Renal pelvis (tissue), 4 donors: ENCODE measurements around the gene PSMD2. TPM values are rescaled to one million over a fixed set of nuclear protein-coding genes. Genes with fewer than 3 reads are reported as not detected.
A peak's percentile ranks its signal among the peaks of the same experiment; 100 is the strongest.
"Not testable (repeated sequence)": the region's sequence is repeated elsewhere in the genome, so short reads cannot be mapped to it uniquely, and the experiment has no call there.

Experiments used
- DNase-seq: peaks from one replicate; pipeline ENCODE4 v3.0.0-alpha.2; 2013
- polyA plus RNA-seq, 3 donors: library from polyadenylated mRNA; unstranded; fragments of 120-200 nt; gene quantifications; one replicate each; pipeline ENCODE4 v1.2.1, GENCODE V29; 2013; ENCODE audit not compliant: insufficient read length in 3 of 3

The PSMD2 gene
- polyA plus RNA-seq, 3 donors: 214 to 250 (median 245) TPM

GRCh38 chr3:184336547-184337398 is 37.7 kb downstream of the PSMD2 start:
- DNase-seq: no peak

- DNase-seq: no peak
Observed at GRCh38 chr3:184337399-184337714, 38.3 kb downstream of the PSMD2 start, which contains the start of gene FAM131A. TSS of gene FAM131A (plus strand) at chr3:184337600. CDS start at chr3:184337631, 31 bp downstream.

DNA sequence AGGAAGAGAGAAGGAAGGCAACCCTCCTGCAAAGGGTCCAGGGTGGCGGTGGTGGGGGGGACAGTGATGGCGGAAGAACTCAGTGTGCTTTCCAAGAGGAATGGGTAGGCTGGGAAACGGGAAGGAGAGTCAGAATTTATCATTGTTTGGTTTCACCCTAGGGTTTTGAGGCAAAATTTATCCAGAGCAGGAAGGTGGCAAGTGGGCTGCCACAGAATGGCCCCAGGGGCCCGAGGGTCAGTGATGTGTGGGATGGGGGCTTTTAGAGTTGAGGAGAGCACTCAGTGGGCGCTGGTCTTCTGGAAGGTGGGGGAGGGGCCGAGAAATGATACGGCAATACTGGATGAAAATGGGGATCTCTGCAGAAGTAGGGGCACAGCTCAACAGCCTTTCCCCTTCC is 38.9 kb downstream of the PSMD2 start:
- DNase-seq: no peak

DNA sequence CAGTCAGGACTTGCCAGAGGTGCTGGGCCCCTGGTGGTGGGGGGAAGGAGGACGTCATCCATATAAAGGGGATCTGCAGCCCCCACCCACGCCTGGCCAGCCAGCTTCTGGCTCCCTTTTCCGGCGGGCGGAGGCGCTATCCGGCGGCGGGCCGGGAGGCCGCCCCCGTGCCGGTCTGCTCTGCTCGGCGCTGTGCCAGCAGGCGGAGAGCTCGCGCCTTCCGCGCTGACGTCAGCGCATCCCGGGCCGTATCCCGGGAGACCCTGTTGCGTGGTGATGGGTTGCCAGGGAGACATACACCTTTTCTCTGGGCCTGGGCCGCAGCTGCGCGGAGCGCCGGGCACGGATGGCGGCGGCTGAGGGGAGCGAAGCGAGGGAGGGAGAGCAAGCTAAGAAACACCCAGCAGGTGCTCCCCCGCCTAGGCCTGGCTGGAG is 39.5 kb downstream of the PSMD2 start:
- DNase-seq: peak; percentile 86

GRCh38 chr3:184339001-184339400 is 40.0 kb downstream of the PSMD2 start:
- no peak for DNase-seq

- DNase-seq: not testable (repeated sequence)
Observed at GRCh38 chr3:184339451-184340135, 40.6 kb downstream of the PSMD2 start.

- DNase-seq: no peak
Observed at GRCh38 chr3:184341925-184342324, 42.9 kb downstream of the PSMD2 start.

DNA sequence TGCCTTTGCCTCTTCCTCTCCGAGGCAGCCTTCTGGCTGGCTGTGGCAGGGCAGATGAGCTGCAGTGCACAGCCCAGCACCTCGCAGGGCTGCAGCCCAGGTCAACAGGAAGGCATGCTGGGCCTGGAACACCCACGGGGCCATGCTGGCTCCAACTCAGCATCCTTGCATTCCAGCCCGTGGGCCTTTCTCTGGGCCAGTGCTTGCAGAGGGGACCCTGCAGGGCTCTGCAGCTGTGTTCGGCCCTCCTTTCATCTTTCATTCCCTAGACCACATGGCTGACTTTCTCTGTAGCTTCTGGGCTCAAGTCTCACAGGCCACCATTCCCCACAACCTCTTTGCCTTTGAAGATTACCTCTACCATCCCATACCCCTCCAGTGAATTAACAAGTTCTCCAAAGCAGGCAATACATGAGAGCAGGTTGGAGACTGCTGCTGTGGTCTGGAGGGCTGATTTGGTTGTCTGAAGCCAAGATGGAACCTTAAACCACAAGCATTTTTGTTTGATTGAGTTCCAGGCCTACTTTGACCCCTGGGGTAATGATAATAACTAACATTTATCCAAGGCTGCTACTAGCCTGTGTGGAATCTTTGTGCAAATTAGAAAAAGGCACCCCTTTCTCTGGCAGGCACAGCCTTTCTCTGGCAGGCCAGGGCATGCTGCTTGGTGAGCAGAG is 44.3 kb downstream of the PSMD2 start:
- no peak for DNase-seq

GRCh38 chr3:184344579-184345316 is 45.7 kb downstream of the PSMD2 start:
- no peak for DNase-seq

- peak; percentile 74 for DNase-seq
Observed at GRCh38 chr3:184345317-184346144, 46.5 kb downstream of the PSMD2 start.

DNA sequence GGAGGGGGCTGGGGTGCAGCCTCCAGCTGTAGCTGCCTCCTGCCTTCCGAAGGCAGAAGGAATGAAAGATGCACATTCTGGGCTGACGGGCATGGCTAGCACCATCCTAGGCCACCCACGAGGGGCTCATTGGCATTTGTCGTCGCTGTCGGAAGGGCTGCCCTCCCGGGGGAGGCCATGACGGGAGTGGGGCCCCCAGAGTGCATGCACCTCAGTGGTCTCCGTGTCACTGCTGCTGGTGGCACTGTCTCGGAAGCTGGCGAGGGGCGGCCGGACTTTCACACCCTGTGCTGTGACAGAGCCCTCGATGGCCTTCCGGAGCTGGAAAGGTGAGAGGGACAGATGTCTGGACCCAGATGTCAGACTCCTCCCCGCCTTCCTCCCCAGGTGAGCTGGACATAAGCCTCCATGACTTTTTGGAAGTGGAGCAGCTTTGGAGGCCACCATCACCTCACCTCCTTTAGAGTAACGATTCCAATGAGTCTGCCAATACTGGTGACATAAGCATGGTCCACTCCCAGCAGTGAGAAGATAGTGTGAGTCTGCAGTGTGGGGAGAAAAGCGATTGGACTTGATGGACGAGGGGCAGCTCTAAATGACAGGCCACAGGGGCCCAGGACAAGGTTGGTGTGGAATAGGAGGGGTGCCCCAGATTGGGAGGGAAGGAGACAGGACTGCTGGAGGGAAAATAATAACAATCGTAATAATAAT is 47.6 kb downstream of the PSMD2 start:
- no peak for DNase-seq

DNA sequence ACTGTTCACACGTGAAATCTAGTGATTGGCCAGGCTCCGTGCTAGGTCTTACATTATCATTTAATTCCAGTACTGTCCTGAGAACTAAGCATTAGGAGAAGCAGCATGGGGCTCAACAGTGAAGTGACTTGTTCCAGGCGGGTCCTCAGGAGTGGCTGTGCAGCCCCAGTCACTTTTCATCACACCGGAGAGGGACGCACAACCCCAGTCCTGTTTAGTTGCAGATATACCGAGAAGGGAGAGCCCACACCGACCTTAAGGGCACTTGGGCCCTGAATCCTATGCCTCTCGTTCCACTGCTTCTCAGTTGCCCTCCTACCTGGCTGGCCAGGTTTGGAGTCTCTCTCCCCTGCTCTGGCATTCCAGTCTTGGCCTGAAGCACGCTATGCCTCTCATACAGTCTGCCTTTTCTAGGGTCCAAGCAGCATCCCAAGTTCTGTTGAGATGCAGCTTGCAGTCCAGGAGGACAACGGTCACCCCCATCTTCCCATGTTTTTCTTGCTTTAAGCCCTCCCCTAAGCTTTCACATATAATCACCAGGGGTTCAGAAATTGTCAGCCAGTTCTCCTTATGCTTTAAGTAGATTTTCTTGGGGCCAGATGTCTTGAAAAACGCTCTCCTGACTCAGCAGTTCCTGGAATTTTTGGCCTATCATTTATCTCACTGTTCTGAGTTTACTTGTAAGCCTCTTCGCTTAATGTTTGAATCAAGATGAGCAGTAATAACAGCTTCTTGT is 48.4 kb downstream of the PSMD2 start:
- DNase-seq: no peak

DNA sequence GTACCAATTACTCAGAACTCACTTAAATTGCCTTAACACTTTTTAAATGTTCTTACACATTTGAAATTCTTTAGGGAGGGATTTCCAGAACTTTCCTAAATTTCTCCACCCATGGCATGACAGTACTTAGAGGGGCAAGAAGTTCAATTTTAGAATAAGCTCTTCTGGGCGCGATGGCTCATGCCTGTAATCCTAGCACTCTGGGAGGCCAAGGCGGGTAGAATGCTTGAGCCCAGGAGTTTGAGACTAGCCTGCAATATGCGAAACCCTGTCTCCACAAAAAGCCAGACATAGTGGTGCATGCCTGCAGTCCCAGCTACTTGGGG is 49.0 kb downstream of the PSMD2 start:
- no peak for DNase-seq

- no peak for DNase-seq
Observed at GRCh38 chr3:184349563-184350470, 50.8 kb downstream of the PSMD2 start.

DNA sequence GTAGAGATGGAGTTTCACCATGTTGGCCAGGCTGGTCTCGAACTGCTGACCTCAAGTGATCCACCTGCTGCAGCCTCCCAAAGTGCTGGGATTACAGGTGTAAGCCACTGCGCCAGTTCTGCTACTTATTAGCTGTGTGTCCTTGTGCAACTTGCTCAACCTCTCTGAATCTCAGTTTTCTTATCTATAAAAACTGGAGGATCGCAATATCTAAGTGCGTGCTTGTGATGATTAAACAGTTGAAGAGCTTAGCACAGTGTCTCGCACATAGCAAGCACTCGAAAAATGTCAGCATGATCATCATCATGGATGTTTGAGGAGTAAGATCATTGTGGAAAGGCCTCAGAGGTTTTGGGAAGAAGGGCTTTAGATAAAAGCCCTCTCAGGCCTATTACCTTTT is 51.6 kb downstream of the PSMD2 start:
- no peak for DNase-seq

DNA sequence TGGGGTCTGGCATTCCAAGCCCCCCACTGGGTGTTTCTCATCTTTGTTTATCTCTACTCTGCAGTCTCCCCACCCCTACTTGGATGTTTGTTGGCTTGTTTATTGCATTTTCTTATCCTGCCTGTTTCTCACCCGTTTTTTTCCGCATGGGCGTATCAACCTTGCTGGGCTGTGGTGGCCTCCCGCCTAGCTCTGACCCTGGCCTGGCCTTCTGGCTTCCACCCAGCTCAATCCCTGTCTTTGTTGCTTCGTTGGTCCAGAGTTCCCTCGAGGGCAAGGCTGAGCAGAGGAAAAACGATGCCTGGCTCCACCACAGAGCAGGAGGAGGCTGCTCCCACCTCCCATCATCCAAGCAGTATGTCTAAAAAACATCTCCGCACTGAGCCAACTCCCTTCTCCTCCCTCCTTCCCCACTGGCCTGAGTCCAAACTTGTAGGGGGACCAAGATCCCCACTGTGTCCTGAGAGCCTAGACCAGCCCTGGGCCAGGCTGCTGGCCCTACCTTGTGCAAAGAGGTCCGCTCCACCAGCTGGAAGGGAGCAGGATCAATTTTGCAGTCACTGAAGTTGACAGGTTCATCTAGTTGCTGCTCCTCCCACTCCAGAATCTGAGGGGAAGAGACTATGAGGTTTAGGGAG is 52.6 kb downstream of the PSMD2 start:
- no peak for DNase-seq

- DNase-seq: no peak
Observed at GRCh38 chr3:184352149-184352785, 53.2 kb downstream of the PSMD2 start.
